Colonic mucosa (tissue), 4 donors: ENCODE measurements around the gene GFER. TPM values are rescaled to one million over a fixed set of nuclear protein-coding genes. Genes with fewer than 3 reads are reported as not detected.

Experiments
- DNase-seq: peaks from one replicate; pipeline ENCODE4 v3.0.0-alpha.2; 2020
- H3K27ac ChIP-seq: fragments of 200-600 bp; one replicate; pipeline ENCODE4 v1.8.0; 2021
- H3K27me3 ChIP-seq: fragments of 200-600 bp; one replicate; pipeline ENCODE4 v1.8.0; 2021
- H3K36me3 ChIP-seq: fragments of 200-600 bp; one replicate; pipeline ENCODE4 v1.8.0; 2021
- H3K4me1 ChIP-seq: fragments of 200-600 bp; one replicate; pipeline ENCODE4 v1.8.0; 2021; ENCODE audit warnings: mild to moderate bottlenecking
- H3K4me3 ChIP-seq: fragments of 200-600 bp; one replicate; pipeline ENCODE4 v1.8.0; 2021
- H3K9ac ChIP-seq, 2 donors: one replicate each; pipeline ENCODE4 v1.7.0; 2013; ENCODE audit warnings: control low read depth in 2 of 2, low read depth in 2 of 2, low read length in 2 of 2
- H3K9me3 ChIP-seq: fragments of 200-600 bp; one replicate; pipeline ENCODE4 v1.8.0; 2021
- intact Hi-C: fragments of 100-400 bp; cut with DNase I; formaldehyde crosslinking; loops from one replicate; pipeline ENCODE4 v1.14.1; 2022
- total RNA-seq, 2 donors: library from RNA; stranded (reverse); fragmentation: NEBNext Ultra II Directional in 1 of 2; extraction: Animal tissue kit (Norgen Biotek cat#: 25700) in 1 of 2; gene quantifications; one replicate each; pipeline ENCODE4 v1.2.1, GENCODE V29; 2021
- TF ChIP-seq, protein P1 (sequence below): fragments of 200-600 bp; IDR thresholded peaks from one replicate; pipeline ENCODE4 v1.8.0; 2022; ENCODE audit warnings: antibody characterized with exemption, mild to moderate bottlenecking
- donor health status: healthy.
- donor health status: DM: no; HTN: no; CAD: no.
- donor health status: DM: no; HTN: no; CAD: no.

The GFER gene
- total RNA-seq, 2 donors from 2014 or later, result 76.6 to 79.5 TPM

- Histone ChIP-seq H3K4me3 (no peak overlapping the region), H3K9ac (no peak overlapping the region), H3K4me1 (peaks cover 11% of the 10 kb centered on the region), H3K9me3 (no peaks in the 10 kb centered on the region), H3K27me3 (peaks cover 6% of the 10 kb centered on the region), H3K36me3 (peaks cover 14% of the 10 kb centered on the region), H3K27ac (no peak overlapping the region)
- intact Hi-C loops, result no loop called here
- no peak for DNase-seq
- TF ChIP-seq, protein P1, sequence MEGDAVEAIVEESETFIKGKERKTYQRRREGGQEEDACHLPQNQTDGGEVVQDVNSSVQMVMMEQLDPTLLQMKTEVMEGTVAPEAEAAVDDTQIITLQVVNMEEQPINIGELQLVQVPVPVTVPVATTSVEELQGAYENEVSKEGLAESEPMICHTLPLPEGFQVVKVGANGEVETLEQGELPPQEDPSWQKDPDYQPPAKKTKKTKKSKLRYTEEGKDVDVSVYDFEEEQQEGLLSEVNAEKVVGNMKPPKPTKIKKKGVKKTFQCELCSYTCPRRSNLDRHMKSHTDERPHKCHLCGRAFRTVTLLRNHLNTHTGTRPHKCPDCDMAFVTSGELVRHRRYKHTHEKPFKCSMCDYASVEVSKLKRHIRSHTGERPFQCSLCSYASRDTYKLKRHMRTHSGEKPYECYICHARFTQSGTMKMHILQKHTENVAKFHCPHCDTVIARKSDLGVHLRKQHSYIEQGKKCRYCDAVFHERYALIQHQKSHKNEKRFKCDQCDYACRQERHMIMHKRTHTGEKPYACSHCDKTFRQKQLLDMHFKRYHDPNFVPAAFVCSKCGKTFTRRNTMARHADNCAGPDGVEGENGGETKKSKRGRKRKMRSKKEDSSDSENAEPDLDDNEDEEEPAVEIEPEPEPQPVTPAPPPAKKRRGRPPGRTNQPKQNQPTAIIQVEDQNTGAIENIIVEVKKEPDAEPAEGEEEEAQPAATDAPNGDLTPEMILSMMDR, result no peak
Measured at GRCh38 chr16:1975432-1976215, 8.4 kb upstream of the GFER start.

- no peak overlapping the region for H3K9ac ChIP-seq
- no peak overlapping the region for H3K4me3 ChIP-seq
- no peaks in the 10 kb centered on the region for H3K9me3 ChIP-seq
- intact Hi-C loops, result no loop called here
- H3K36me3 ChIP-seq, result peaks cover 14% of the 10 kb centered on the region
- H3K27me3 ChIP-seq, result peaks cover 8% of the 10 kb centered on the region
- DNase-seq, result no peak
- TF ChIP-seq, protein P1, result no peak
- no peak overlapping the region for H3K27ac ChIP-seq
- peaks cover 7% of the 10 kb centered on the region for H3K4me1 ChIP-seq
Measured at GRCh38 chr16:1976216-1976520, 7.8 kb upstream of the GFER start.

GRCh38 chr16:1976951-1977874 is 6.8 kb upstream of the GFER start:
- no peak for DNase-seq
- TF ChIP-seq, protein P1, result no peak
- Histone ChIP-seq H3K27ac (no peak overlapping the region), H3K4me1 (peaks cover 7% of the 10 kb centered on the region), H3K4me3 (no peak overlapping the region), H3K27me3 (peaks cover 8% of the 10 kb centered on the region), H3K9me3 (no peaks in the 10 kb centered on the region), H3K36me3 (peaks cover 14% of the 10 kb centered on the region), H3K9ac (no peak overlapping the region)
- intact Hi-C loops, result no loop called here

DNA sequence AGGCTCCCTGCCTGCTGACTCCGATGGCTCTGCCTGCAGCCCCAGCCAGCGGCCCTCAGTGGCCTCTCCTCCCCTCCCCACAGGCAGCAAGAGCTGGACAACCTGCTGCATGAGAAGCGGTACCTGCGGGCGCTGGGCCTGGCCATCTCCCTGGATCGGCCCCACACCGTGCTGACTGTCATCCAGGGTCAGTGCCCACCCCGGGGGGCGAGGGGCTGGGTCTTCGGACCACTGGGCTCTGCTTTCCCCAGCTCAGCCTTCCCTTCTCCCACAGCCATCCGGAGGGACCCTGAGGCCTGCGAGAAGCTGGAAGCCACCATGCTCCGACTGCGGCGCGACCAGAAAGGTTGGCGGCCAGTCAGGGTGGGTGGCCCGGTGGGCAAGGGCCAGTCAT is 6.1 kb upstream of the GFER start:
- Histone ChIP-seq H3K9me3 (no peaks in the 10 kb centered on the region), H3K4me1 (peaks cover 6% of the 10 kb centered on the region), H3K27ac (no peak overlapping the region), H3K36me3 (peaks cover 14% of the 10 kb centered on the region), H3K27me3 (peaks cover 8% of the 10 kb centered on the region), H3K9ac (no peak overlapping the region), H3K4me3 (no peak overlapping the region)
- DNase-seq, result no peak
- TF ChIP-seq, protein P1, result no peak
- intact Hi-C loops, result no loop called here

GRCh38 chr16:1978476-1979120 is 5.4 kb upstream of the GFER start:
- peaks cover 8% of the 10 kb centered on the region for H3K27me3 ChIP-seq
- TF ChIP-seq, protein P1, result no peak
- H3K9me3 ChIP-seq, result no peaks in the 10 kb centered on the region
- intact Hi-C loops, result no loop called here
- H3K9ac ChIP-seq, result peak overlapping the region; percentile 31 to 72
- peaks cover 10% of the 10 kb centered on the region for H3K4me1 ChIP-seq
- peak overlapping the region; percentile 93 for H3K27ac ChIP-seq
- no peak for DNase-seq
- peak overlapping the region; percentile 39 for H3K4me3 ChIP-seq
- H3K36me3 ChIP-seq, result peaks cover 14% of the 10 kb centered on the region
